HG03060 (cell line): Measurements from ENCODE around the gene TLL2.

Experiments
- ATAC-seq: cut with Tn5 transposase; IDR thresholded peaks from one replicate; pipeline ENCODE4 v1.9.1; 2021; ENCODE audit warnings: low read depth, moderate number of reproducible peaks; ENCODE audit not compliant: unreplicated experiment

The TLL2 gene

DNA sequence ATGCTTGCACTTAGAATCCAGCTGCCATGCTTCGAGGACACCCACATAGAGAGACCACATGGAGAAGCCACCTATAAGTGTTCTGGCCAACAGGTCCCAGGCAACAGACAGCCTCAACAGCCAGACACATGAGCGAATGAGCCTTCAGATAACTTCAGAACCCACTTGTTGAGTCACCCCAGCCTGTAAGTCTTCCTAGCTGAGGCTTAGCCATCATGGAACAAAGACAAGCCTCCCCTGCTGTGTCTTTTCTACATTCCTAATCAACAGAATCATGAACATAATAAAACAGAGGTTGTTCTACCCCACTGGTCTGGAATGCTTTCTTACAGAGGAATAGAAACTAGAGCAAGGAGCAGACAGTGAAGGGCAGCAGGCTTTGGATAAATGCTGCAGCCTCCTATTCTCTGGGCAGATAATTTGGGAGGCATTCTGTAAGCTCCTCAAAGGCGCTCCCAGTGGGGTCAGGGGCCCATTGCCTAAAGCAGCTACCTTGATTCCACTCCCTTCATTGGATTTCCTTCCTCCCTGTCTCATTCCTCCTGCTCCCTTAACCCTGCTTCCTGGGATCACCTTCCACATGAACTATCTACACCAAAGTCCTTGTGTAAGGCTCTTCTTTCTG is 4.6 kb downstream of the TLL2 start:
- no peak for ATAC-seq

DNA sequence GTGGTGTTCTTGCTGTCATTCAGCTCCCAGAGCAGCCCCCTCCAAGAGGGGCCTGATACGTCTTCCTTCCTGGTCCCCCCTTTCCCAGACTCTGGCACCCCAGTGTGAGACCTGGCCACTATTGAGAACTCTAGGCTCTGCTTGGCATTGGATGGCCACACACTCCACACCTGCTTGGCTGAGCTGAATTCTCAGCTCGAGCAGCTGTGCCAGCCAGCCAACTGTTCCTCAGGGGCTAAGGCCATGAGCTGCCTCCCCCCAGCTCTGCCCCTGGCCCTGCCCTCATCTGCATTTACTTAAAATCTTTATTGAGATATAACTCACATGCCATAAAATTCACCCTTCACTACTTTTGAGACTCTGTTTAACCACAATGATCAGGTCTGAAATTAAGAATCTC is 6.7 kb downstream of the TLL2 start:
- ATAC-seq = no peak

DNA sequence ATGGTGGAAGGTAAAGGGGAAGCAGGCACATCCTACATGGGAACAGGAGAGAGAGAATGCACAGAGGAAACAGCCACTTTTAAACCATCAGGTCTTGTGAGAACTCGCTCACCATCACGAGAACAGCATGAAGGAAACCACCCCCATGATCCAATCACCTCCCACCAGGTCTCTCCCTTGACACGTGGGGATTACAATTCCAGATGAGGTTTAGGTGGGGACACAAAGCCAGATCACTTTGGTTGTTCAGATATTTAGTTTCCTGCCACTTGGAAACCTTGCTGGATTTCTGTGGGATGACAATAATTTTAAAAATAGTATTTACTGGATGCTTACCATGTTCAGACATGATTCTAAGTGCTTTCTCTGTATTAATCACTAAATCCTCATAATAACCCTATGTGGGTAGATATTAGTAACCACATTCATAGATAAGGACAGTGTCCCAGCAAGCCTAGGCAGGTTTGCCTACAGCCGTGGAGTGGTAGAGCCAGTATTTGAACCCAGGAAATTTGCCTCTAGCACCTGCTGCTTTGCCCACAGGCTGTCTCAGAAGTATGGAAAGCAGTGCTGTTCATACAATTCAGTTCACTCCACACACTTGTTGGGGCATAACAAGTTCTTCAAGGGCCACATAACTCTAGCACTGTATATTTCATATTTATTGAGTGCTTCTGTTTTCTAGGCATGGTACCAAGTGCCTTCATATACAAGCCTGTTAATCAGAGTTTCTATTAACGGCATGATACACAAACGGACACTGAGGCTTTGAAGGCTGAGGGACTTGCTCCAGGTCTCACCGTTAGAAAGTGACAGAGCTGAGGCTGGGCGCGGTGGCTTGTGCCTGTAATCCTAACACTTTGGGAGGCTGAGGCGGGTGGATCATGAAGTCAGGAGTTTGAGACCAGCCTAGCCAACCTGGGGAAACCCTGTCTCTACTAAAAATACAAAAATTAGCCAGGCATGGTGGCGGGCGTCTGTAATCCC is 8.3 kb downstream of the TLL2 start:
- ATAC-seq = no peak

DNA sequence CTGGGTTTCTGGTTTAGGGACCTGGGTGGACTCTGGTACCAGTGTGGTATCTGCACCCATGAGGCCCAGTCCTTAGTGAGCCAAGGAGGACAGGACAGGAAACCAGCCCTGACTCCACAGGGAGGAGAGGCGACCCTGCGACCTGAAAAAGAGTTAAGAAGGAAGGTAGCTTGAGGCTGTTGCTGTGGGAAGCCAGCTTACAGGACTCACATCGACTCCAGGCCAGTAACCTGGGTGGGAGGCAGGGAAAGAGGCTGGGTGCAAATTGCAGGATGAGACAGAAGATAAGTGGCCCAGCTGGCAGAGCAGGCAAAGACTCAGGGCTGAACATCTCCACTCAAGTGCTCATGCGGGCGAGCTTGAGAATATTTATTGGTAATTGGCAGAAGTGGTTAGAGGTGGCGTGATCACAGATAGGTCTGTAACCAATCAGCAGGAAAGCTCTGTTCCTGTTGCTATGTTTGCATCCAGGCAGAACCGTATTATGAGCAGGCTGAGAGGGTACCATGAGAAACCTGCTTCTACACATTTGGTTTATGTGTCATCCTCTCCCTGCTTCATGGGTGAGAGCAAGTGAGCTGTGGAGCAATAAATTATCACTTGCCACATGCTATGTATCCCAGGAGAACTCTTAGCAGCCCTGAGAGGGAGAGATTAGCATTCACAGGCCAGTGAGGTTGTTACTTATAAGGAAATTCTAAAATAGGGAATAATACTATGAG is 11.0 kb downstream of the TLL2 start:
- no peak for ATAC-seq

DNA sequence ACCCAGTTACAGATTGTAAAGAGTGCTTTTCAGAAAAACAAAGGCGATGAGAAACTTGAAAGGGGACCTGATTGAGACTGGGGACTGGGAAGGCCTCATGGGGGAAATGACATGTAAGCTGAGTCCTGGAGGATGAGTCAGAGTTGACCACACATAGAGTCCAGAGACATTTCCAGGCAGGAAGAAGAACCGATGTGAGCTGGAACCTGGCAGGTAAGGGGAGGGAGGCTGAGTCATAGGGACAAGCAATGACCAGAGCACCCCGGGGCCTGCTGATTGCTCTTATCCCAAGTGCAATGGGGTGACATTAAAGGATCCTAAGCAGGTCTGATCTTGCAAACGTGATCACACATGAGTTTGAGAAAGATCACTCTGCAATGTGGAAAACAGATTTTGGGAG is 11.7 kb downstream of the TLL2 start:
- no peak for ATAC-seq

DNA sequence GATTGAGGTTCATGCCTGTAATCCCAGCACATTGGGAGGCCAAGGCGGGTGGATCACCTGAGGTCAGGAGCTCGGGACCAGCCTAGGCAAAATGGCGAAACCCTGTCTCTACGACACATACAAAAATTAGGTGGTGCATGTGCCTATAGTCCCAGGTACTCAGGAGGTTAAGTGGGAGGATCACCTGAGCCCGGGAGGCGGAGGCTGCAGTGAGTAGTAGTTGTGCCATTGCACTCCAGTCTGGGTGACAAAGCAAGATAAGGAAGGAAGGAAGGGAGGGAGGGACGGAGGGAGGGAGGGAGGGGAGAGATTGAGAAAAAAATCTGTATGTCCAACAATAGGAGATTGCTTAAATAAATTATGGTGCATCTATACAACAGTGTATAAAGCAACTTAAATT is 13.2 kb downstream of the TLL2 start:
- ATAC-seq = no peak

DNA sequence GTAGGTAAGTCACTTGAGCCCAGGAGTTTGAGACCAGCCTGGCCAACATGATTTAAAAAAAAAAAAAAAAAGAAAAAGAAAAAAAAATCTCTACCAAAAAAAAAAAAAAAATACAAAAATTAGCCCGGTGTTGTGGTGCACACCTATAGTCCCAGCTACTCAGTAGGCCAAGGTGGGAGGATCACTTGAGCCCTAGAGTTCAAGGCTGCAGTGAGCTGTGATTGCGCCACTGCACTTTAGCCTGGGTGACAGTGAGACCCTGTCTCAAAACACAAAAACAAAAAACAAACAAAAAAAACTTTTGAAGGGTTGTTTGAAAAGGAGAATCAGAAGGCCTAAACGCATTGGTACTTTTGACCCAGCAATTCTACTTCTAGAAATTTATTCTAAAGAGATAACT is 13.7 kb downstream of the TLL2 start:
- ATAC-seq = no peak

DNA sequence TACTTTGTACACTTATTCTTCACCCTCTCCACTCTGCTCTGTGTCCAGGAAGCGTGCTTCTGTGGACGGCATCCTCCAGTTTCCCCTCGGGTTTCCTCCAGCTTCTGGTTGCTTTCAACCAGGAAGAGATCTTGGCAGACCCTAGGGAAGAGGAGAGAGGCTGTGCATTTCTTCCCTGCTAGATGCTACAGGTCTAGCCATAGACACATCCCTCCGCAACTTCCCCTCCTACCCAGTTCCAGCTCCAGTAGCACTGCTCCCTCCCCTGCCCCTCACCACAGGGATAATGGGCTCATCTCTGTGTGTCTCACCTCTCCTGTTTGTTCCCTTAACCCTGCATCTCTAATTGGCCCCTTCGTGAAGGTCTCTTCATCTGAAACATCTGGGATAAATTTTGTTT is 16.3 kb downstream of the TLL2 start:
- ATAC-seq = no peak

DNA sequence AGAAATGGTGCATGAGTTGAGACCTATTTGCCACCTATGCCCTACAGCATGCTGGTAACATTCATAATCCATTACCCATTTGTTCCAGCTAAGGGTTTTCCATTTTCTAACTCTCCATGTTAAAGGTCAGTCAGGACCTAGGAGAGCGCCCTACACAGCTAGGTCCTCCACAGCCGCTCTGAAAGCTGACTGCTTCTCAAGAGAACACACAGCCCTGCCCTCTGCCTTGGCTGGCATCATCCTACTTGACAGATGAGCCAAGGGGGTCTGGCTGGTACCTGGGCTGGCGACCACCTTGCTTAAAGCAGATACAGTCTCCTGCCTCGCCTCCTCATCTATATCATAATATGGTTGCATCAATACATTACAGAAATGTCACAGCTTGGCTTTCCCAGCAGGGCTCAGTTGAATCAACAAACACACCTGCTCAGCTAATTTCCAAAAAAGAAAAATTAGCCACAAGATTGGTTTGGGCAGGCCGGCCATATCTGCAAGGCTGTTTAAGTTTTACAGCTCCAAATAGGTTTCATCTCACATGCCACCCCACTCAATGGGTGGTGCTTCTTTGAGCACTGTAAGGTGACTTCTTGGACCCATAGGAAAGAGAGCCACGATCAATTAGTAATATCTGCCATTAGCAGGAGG is 17.3 kb downstream of the TLL2 start:
- no peak for ATAC-seq

DNA sequence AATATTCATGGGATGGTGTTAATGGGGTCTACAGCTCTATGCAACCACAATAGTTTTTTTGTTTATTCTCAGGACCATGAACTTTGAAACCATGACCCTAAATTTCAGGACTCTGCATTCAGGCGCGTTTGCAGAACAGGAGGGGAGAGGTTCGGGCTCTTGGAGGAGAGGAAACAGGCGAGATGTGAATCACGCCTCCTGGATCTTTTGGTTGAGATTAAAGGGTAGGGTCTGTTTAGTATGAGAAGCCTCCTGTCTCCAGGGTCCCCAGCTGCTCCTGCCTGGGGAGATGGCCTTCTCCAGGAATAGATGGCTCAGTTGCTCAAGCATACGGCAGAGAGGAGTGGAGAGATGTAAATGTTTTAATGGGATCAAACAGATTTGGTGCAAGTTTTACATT is 18.2 kb downstream of the TLL2 start:
- no peak for ATAC-seq

DNA sequence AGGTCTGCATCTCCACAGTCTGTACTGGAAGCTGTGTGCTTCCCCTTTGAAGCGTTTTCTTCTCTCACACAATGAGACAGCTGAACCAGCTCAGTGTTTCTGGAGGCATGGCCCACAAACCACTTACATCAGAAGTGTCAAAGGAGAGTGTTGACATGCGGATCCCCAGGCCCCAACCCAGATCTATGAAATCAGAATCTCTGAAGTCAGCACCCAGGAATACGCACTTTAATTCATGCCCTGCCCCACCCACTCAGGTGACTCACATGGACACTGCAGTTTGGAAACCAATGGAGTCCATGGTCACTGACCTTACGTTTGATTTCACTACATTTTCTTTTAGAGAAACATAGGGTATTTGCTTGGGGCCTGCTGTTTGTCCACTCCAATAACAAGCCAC is 19.0 kb downstream of the TLL2 start:
- ATAC-seq = no peak

DNA sequence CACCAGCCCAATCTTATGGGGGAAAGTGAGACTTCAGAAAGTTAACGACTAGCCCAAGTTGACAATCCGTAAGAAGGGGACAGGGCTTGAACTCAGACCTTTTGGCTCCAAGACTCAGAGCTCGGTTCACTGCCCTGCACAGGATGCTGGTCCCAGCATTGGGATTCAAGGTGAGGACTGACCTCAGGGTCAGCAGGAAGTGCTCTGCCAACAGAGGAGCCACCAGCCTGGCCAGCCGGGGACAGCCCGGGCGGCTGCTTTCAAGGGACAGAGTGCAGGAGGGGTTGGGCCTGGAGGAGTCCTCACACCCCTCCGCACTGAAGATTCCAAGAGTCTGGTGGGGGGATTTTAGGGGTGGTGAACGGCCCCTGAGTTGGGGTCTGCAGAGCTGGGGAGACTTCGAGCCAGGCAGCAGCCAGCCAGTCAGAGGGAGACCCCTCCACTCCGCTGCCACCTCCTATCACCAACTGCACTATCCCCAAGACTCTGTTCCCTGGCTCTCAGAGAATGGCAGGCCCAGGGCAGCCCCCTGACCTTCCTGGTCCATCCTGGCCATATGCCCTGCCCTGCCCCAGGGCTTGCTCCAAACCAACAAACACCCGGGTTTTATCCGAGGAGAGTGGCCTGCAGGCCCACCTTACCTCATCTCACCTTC is 19.7 kb downstream of the TLL2 start:
- no peak for ATAC-seq

DNA sequence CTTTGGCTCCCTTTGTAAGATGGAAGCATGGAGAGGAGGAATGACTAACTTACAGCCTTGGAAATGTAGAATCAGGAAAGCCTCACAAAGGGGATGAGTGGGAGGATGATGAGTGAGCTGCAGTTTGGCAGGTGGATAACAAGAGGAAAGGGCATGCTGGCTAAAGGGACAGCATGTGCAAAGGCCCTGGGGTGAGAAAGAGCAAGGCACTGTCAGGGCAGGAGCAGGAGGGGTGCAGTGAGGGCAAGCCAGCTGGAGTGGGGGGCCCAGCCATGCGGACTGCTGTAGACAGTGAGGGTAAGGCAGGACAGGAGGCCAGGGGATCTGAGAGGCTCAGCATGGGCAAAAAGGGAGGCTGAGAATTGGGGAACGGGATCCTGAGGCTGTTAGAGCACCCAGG is 20.5 kb downstream of the TLL2 start:
- ATAC-seq = no peak

DNA sequence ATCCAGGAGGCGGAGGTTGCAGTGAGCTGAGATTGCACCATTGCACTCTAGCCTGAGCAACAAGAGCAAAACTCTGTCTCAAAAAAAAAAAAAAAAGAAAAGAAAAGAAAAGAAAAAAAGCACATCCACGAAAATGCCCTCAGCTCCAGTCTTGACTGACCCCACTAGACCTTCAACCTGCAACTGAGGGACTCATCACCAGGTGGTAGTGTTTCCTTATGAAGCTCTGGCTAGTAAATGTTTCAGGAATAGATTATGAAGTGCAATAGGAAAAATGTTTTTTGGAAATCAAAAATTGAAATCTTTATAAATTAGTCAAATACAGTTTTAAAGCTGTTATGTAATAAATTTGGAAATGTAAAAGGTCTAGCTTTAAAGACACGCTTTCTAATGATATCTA is 22.4 kb downstream of the TLL2 start:
- ATAC-seq = no peak

DNA sequence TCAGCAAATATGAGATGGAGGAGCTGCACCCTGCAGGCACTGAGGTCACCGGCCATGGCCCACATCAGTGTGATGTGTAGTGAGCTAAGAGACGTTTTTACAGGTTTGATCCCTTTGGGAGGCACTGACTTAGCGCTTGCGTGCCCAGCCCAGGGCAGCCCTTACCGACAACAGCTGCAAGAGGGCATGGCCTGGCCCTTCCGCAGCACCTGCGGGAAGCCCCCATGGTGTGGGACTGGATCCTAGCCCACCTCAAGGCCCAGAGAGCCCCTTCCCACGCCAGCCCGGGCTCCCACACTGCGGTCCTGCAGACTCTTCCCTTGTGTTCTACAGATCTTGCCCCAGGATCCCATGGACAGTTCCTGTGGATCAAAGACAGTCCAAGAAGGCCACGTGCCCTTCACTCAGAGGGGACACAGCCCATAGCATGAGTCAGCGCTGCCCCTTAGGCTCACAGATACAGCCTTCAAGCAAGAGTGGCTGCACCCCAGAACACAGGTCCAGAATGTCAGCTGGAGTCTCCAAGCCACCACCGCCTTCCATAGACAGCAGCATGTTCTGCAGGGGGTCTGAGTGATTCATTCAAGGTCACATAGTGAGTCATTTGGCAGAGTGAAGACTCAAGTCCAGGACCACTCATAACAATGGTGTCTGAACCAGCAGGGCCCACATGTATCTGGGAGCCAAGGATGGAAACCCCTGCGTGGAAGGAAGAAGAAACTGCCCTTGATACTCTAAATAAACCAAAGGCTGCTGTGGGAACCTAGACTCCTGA is 25.4 kb downstream of the TLL2 start:
- no peak for ATAC-seq

DNA sequence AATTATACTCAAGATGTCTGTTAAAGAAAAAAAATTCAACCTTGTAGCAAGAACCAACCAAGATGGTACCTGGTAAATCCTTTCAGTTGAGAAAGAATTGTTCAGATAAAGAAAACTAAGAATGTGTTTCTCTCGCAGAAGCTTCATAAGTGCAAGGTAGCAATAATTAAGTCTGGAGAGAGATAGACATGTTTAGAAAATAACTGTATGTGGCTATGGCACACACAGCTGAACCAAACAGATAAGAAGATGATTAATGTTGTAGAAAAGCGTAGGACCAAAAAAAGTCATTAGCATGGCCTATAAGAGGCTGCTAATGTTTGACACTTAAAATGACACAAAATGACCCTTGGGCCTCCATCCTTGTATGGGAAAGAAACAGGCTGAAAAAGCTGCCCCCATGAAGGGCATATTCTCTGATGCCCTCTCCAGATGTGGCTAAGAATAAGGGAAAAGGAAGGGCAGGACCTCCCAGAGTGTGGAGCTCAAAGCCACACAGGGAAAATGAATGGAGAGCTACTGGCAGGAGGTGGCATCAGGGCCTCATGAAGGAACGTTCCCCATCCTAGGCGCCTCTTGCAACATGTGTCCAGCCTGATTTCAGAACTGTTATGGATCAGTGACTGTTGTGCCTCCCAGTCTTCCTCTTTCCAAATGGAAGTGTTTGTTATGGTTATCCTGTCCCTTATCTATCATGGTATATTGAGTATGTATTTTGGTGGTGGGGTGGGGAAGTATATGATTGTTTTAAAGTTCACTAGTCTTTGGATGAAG is 30.7 kb downstream of the TLL2 start:
- ATAC-seq = no peak

DNA sequence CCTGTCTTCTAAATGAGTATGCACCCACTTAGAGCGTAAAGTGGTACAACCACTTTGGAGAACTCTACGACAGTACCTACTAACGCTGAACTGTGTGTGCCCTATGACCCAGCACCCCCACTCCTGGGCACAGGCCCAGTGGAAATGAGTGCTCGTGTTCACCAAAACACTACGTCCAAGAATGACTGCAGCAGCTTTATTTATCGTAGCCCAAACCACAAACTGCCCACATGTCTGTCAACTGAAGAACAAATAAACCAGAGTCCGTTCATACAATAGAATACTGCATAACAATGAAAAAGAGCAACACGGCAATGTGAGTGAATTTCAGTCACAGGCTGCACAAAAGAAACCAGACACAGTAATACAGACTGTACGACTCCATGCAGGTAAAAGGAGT is 35.4 kb downstream of the TLL2 start:
- ATAC-seq = no peak

DNA sequence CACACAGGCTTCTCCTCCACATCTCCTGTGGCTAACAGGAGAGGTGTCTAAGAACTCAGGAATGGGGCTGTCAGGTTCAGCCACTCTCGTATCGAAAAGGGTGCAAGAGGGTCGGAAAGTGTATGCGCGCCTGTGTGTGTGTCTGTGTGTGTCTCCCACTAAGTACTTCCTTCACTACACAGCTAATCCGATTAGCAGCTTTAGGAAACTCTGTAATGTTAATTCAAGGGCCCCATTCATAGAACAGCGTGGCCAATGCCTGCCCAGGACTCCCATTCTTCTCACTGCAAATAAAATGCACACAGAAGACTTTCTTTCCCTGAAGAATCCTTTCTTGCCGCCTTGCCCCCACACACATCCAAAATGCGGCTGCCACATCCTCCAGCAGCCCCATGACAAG is 39.9 kb downstream of the TLL2 start:
- no peak for ATAC-seq
